ENCODE data around the gene TXNDC5.

- TF ChIP-seq CTCF (IDR thresholded peaks at IDR 0.05; ENCODE audit: extremely low read depth in 1 of 2, insufficient read depth in 1 of 2, low read depth in 1 of 2, low read length in 2 of 2) (no peak), POLR2A (IDR thresholded peaks at IDR 0.05; ENCODE audit: low read depth, low read length) (no peak)
Observed at GRCh38 chr6:7896465-7896987, 14.1 kb downstream of the TXNDC5 start.

All from endothelial cell of umbilical vein (primary cell).